Activated naive CD8-positive, alpha-beta T cell treated with anti-CD3 and anti-CD28 coated beads, Interleukin-2, amount 50 U/mL, for 16 hours (primary cell): ENCODE results near the gene SPATA16.

ENCODE experiments used
- DNase-seq: peaks from one replicate; pipeline ENCODE4 v3.0.0-alpha.2; 2020; ENCODE audit warnings: low read depth, low spot score

Gene SPATA16

GRCh38 chr3:172951511-172951910, 189.5 kb downstream of the SPATA16 start:
- DNase-seq: no peak

GRCh38 chr3:172946061-172946460, 195.0 kb downstream of the SPATA16 start:
- DNase-seq: no peak

DNA sequence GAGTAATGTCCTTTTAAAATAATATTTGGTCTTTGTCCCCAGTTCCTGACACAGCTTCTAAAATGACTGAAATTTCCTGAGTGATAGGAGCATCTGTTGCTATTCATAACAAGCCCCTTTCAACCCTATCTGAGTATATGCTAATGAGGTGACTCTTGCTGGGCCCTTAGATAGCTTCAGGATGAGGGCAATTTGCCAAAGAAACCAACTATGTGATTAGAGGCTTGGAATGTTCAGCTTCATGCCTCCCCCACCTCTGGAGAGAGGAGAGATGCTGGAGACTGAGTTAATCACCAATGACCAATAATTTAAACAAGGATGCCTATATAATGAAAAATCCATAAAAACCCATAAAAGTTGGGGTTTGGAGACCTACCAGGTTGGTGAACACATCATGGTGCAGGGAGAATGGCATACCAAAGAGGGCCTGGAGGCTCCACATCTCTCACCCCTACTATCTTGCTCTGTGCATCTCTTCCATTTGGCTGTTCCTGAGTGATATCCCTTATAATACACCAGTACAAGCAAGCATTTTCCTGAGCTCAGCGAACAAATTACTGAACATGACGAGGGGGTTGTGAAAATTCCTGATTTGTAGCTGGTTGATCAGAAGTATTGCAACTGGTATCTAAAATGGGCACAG, 201.3 kb downstream of the SPATA16 start:
- no peak for DNase-seq

DNA sequence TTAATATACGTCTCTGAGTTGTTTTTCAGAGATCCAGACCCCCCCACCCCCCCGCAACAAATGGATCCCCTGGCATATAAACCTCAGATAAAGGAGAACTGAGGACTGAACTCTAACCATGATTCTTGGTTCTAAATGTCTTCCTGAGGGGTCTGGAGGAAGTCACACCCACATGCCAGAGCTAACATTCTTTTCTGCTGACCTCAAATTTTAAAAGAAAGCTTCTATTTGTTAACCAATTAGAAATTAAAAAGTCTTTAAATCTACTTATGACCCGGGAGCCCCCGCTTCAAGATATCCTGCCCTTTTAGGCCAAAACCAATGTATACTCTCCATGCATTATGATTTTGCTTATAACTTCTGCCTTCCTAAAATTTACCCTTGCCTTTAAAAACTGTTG, 202.2 kb downstream of the SPATA16 start:
- no peak for DNase-seq

DNA sequence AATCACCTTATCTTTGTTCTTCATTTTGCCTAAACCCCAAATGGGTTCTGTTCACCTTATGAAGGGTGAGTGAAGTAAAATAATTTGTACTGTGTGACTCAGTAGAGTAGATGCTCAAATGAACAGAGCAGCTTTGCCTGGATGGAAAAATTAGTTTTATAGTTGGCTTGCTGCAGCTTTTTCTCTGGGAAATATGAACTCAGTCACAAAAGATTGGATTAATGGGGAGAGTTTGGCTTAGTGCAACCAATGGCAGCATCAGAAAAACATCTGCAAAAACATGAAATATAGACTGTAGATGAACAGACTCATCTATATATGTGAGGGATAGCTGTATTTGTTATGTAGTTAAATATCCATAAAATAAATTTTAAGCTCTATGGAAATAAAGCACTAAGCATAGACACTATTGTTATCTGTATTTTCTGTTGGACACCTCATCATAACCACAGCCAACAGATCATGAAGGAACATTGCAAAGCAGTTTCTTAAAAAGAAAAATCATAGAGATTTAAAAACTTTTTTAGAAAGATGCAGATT, 209.2 kb downstream of the SPATA16 start:
- no peak for DNase-seq

GRCh38 chr3:172929451-172929850, 211.6 kb downstream of the SPATA16 start:
- DNase-seq: no peak

DNA sequence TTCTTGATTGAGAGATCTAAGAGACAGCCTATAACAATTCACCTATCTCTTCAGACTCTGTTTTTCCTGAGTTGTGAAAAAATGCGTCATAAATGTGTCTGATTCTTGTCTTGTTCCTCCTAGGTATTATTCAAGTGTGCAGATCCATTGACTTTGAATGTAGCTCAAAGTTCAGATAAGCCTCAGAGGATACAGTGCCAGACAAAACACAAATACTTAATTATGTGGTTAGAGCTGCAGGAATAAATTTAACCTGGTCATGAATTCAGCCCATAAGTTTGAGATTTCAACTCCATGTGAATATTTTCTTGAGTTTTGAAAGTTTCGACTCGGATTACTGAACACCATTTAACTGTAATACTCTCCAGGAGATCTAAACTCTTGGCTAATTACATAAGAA, 216.5 kb downstream of the SPATA16 start:
- no peak for DNase-seq

- DNase-seq: no peak
Observed at GRCh38 chr3:172919297-172919683, 221.7 kb downstream of the SPATA16 start.

DNA sequence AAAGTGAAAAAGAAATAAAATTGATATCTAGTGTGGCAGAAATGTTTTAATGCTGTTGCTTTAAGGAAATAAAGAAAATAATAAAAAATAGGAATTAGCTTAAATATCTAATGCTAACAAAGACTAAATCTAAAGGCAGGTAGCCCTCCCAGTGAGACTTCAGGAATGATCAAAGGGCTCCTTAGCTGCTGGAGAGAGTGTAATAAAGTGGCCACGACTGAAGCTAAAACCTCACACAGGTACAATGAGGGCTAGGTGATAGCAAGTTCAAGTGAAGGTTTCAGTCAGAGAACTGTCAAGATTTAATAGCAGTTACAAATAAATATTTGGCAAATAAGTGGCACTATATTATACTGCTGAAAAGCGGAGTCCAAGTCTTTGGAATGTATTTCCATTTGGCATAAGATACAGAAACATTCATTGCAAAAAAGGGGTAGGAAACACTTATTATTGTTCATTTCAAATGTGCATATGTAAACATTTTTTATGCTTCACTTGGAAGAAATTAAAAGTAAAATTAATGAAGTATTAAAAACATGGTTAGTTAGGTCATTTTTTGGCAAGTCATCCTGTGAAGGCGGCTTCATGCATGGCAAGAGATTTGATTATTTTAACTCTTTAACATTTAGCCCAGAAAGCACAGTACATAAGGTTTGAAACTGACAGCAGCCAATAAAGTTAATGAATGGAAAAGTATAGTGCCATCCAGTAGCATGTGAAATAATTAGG, 222.3 kb downstream of the SPATA16 start:
- DNase-seq: no peak

DNA sequence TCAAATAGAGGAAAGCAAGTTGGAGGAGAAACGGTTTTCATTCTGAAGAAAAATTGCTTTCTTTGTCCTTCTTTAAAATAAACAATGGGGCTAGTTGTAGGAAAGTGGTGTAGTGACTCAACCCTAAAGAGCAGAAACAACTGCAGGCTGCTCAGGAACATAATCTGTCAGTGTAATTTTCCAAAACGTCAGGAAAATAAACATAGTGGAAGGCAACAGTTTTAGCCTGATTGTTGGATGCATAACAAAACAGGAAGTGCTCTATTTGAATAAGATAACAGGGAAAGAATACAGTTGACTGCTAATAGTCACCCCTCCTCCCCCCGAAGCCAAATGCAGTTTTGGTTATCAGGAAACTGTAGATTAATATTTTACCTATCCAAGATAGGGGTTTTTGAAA, 222.9 kb downstream of the SPATA16 start:
- DNase-seq: no peak

GRCh38 chr3:172915911-172916514, 225.0 kb downstream of the SPATA16 start:
- DNase-seq: no peak

DNA sequence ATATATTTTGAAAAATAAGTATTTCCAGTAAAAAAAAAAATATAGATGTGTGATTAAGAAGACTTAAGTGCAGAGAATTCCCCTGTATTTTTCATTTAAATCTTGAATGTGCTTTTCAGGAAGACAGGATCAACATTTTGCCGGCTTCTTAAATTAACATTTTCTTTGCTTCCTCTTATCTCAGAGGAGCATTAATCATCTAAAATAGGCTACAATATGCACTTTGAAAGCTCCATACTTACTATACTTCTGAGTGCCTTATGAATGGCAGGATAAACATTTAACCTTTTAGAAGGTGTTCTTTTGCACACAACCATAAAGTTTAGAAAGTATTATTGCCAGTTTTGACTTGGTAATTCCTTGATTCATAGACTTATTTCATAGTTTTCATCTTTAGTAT, 226.2 kb downstream of the SPATA16 start:
- DNase-seq: no peak

DNA sequence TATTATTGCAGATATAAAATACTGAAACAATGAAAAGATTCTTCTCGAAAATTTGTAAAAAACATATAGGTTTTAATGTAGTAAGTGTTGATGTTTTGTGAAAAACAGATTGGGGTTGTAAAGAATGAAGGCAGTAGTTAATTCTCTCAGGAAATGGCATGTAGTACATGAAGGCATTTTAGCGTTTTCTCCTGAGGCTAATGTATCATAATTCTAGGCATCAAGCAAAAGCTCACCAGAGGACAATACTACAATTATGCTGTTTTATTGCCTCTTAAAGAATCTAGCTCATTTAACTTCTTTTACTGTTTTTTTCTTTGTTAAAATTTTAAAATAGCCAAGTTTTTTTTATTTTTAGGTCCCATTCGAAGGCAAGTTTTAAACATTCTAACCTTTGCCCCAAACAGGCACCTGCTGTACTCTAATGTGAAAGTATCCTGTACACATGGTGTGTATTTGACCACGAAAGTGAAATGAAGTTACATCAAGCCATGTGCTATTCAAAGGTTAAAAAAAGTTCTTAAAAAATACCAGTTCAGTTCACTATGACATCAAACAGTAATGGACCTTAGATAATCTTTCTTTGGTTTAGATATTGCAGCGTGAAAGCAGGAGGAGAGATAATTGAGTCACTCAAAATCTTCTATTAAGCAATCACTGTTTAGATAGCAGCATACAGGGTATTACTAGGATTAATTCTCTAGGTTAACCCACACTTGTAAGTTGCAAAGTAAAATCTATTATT, 227.0 kb downstream of the SPATA16 start:
- DNase-seq: no peak

- no peak for DNase-seq
Observed at GRCh38 chr3:172911142-172911541, 229.9 kb downstream of the SPATA16 start.

GRCh38 chr3:172908771-172909270, 232.2 kb downstream of the SPATA16 start:
- DNase-seq: no peak

DNA sequence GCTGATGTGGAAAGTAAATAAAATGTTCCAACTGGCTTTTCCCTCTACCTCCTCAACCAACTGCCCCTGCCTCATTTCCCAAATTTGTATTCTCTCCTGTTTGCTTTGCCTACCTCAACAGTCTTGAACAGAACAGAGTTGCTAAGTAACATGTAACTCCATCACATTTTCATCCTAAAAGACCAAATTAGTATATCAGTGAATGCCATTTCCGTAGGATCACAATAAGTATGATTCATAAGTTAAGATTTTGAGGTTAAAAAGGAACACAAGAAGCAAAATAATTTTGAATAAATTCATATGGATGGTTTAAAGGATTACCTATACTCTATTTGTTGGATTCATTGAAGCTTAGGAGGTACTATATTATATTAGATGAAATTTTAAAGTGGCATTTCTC, 235.6 kb downstream of the SPATA16 start:
- no peak for DNase-seq

DNA sequence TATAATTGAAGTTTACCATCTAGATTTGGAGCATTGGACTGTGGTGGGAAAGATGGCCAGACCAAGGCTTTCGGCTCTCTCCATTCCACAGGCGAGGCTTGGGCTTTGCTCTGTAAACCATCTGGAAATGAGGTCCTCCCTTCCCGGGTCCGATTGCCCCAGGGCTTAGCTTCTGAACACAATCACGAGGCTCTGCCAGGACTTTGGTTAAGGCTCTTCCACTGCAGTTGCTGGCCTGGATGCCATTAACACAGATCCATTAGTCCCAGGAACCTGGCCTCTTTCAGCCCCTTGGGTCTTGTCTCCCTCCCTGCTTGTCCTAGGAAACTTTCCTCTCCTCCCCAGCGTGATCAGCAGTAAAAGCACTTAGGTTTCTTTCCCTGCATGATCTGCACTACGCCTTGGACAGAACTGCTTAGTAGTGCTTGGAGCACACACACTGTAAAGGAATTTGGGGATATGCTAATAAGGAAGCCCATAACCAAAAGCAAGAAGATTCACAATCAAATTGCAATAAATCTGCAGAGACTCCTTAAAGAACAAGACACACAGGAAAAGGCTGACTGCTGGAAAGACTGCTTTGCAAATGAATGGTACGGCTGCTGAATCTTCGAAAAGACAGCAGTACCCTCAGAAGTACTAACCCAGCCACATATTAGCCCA, 236.2 kb downstream of the SPATA16 start:
- no peak for DNase-seq

DNA sequence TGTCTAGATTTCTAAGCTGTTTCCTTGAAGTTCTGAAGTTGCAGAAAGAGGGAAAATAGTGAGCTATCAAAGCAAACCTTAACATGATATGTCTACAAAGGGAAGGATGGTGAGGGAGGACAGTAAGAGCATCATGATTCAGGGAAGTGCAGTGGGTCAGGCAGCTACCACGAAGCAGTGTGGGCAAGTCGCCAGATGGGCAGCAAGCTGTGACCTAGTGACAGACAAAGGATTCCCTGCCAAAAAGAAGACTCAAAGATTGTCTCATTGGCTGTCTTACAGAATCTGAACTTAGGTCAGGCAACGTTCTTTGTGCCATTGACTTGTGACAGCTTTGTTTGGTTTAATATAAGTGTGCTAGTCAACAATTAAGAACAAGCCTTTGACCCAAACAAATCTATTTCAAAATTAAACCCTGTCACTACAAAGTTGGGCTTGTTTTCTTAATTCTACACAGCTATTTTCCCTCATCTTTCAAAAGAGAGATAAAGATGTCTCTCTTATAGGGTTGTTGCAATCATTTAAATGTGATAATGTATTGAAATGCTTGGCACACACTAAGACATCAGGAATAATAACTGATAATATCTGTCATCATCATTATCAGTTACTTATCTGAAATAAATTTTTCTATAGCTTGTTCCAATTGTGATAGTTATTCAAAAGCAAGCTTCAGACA, 237.3 kb downstream of the SPATA16 start:
- no peak for DNase-seq

DNA sequence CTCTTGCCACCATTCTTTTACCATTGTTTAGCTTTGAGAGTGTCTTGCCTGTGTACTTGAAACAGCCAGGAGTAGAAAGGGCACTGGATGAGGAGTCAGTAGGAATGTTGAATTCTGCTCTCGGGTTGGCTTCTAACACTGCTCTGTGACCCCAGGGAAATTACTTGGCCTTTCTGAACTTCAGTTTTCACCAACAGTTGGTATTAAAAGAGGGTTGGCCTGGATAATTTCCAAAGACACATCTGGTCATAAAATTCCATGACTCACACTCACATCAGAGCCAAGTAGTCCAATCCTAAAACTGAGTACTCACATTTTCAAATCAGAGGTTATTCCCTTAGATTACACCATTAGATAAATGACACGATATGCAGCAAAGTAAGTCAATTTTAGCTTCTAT, 248.9 kb downstream of the SPATA16 start:
- DNase-seq: no peak

DNA sequence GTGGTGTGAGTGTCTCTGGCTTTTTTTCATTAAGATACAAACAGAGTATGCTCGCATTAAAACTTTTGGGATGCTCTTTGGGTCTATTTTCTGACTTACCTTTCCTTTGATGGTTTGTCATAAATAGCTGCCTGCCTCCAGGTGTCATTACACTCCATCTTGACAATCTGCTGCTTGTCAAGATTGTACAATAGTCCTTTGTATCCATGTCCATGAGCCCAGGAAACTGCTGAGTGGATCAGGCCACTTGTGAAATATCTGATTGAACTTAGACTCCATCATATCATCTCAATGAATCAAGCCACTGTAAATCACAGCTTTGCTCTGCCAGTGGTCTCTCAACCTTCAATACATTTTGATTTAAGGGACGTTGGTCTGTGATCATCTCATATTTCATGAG, 255.3 kb downstream of the SPATA16 start:
- DNase-seq: no peak

DNA sequence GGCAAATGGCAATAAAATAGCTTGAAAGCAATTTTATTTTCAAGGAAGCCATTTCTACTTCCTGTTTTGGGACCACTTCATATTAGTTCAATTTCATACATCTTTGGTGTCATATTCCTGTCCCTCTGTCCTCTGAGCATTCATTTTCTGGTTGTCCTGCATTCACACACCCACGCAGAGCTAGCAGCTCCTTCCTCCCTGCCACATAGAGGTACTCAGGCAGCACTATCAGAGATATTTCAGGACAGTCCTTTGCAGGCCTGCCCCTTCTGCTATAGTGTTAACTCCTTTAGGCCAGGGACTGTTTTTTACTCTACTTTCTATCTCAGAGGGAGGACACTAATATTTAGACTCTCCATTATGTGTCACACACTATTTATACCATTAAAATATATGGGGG, 258.5 kb downstream of the SPATA16 start:
- no peak for DNase-seq
